HG03442 (cell line): ENCODE data around the gene MECR.
A peak's percentile ranks its signal among the peaks of the same experiment; 100 is the strongest.

ENCODE experiments used
- ATAC-seq: cut with Tn5 transposase; IDR thresholded peaks from one replicate; pipeline ENCODE4 v1.9.1; 2021; ENCODE audit warnings: mild to moderate bottlenecking, moderate library complexity; ENCODE audit not compliant: unreplicated experiment

Gene MECR

GRCh38 chr1:29230553-29231378, at the start of gene MECR:
TSS of gene MECR (minus strand) at chr1:29230934. CDS start at chr1:29230906, 28 bp downstream.
- peak; percentile 89 for ATAC-seq

- ATAC-seq: no peak
Observed at GRCh38 chr1:29279951-29280391, 49.2 kb upstream of the MECR start.

DNA sequence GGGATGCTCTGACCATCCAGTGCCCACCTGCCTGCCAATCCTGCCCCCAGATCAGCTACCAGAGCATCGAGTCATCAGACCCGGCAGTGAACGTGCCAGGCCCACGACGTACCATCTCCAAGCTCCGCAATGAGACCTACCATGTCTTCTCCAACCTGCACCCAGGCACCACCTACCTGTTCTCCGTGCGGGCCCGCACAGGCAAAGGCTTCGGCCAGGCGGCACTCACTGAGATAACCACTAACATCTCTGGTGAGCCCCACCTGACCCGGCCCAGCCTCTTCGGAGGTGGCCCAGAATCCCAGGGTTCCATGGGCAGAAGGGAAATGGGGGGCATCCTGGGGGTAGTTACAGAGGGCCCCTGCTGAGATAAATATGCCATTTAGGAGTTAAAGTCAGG, 48.7 kb upstream of the MECR start:
- ATAC-seq: no peak

DNA sequence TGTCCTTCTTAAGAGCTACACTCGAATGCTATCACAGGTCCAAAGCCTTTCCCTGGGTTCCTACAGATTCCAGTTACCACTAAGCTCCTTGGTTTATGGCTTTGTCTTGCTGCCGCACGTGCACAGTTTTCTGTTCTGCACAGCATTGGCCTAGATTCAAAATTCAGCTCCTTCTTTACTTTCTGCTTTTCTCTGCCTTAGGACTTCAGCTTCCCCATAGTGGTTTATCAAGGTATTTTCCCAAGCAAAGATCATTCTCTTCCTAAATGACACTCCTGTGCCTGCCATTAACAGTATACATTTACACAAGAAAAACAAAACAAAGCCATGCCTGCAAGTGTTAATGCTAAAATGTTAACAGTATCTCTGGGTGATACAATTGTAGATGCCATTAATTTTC, 47.4 kb upstream of the MECR start:
- no peak for ATAC-seq

- no peak for ATAC-seq
Observed at GRCh38 chr1:29275435-29275834, 44.7 kb upstream of the MECR start.

DNA sequence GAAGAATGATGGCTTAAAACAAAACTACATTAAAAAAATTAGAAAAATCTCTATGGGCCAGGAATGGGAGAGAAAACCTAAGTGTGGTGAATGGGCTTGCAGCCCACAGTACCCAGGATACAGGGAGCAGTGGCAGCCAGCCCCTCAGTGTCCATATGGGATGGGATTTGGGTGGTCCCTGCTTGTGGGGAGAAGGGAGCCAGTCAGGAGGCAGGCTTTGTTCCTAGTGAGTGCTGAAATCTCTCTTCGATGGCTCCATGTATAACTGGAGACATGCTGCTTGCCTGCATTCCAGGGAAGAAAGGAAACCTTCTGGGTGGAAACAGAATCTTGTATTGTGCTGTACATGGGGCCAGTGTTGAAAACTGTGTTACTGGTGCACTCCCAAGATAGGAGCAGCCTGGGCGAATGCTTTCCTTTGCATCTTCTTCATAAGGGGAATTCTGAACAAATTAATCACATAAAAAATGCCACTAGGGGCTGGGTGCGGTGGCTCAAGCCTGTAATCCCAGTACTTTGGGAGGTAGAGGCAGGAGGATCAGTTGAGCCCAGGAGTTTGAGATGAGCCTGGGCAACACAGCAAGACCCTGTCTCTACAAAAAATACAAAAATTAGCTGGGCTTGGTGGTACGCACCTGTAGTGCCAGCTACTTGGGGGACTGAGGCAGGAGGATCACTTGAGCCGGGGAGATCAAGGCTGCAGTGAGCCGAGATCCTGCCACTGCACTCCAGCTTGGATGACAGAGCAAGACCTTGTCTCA, 41.6 kb upstream of the MECR start:
- no peak for ATAC-seq

GRCh38 chr1:29271724-29272123, 41.0 kb upstream of the MECR start:
- no peak for ATAC-seq

GRCh38 chr1:29270929-29271521, 40.3 kb upstream of the MECR start:
- no peak for ATAC-seq

GRCh38 chr1:29269382-29269781, 38.6 kb upstream of the MECR start:
- ATAC-seq: no peak

GRCh38 chr1:29267321-29268070, 36.8 kb upstream of the MECR start:
- ATAC-seq: no peak

DNA sequence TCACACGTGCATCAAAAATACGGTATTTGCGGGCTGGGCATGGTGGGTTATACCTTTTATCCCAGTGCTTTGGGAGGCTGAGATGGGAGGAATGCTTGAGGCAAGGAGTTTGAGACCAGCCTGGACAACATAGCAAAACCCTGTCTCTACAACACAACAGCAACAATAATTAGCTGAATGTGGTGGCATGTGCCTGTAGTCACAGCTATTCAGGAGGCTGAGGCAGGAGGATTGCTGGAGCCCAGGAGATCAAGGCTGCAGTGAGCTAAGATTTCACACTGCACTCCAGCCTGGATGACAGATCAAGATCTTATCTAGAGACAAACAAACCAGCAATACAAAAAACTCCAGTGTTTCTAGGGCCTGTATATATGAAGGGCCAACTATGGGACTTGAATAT, 36.2 kb upstream of the MECR start:
- ATAC-seq: no peak

GRCh38 chr1:29264773-29265389, 34.1 kb upstream of the MECR start:
- no peak for ATAC-seq

GRCh38 chr1:29260531-29260930, 29.8 kb upstream of the MECR start:
- ATAC-seq: no peak

DNA sequence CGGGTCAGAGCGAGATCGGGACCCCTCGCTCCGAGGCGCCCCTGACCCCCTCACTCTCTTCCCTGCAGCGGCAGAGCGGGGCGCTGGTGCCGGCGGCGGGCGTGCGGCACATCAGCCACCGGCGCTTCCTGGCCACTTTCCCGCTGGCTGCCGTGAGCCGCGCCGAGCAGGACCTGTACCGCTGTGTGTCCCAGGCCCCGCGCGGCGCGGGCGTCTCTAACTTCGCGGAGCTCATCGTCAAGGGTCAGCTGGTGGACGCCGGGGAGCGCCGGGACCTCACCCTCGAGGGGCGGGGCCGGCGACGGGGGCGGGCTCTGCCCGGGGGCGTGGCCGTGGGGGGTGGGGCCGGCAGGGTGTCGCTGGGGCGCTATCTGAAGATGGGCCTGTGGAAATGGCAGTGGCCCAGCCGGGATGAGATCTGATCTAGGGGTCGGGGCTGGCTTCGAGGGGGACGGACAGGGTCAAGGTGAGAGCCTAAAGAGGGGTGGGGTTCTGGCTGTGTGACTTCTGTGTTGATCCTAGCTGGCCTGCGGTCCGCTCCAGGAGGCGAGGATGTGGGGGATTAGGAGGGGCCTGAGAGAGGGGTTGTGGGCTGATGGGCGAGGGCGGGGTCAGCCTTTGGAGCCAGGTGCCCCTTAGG, 29.2 kb upstream of the MECR start:
- no peak for ATAC-seq

- ATAC-seq: no peak
Observed at GRCh38 chr1:29258976-29259801, 28.5 kb upstream of the MECR start.

DNA sequence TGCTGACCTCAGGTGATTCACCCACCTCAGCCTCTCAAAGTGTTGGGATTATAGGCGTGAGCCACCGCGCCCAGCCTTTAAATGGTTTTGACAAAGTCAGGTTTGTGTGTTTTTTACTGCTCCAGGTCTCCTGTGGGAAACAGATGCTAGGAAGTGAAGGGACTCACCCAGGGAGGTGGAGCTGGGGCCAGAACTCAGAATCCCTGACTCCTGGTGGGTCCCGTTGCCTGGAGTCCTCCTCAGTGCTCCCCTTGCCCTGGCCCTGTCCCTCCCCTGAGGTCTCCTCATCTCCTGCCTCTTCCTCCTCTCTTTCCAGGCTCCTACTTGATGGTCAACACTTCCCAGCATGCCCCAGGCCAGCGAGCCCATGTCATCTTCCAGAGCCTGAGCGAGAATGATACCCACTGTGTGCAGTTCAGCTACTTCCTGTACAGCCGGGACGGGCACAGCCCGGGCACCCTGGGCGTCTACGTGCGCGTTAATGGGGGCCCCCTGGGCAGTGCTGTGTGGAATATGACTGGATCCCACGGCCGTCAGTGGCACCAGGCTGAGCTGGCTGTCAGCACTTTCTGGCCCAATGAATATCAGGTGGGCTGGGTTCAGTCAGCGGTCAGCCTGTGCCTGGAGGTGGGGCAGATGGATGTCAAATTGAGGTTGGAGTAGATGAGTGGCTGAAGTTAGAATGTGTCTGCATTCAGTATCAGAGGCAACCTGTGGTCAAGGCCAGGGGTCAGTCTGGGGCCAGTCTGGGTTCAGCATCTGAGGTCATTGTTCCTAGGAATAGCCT, 27.6 kb upstream of the MECR start:
- ATAC-seq: no peak

- no peak for ATAC-seq
Observed at GRCh38 chr1:29256979-29257804, 26.5 kb upstream of the MECR start.

GRCh38 chr1:29256394-29256793, 25.7 kb upstream of the MECR start:
- ATAC-seq: no peak
